Fibroblast of pulmonary artery (primary cell): ENCODE data around the gene SNCA.

Source experiments
- DNase-seq: peaks from one replicate; pipeline ENCODE4 v3.0.0-alpha.2; 2010; ENCODE audit warnings: low read depth
- H3K4me3 ChIP-seq: replicated peaks from 2 replicates; pipeline ENCODE4 v1.5.1; 2011; ENCODE audit warnings: low read depth, mild to moderate bottlenecking, control low read depth, low read length, moderate library complexity
- TF ChIP-seq, protein P1 (sequence below): IDR thresholded peaks from 2 replicates; pipeline ENCODE4 v1.5.1; 2011; ENCODE audit warnings: mild to moderate bottlenecking, control low read depth, low read length, inconsistent platforms; ENCODE audit errors: missing control alignments

Gene SNCA

DNA sequence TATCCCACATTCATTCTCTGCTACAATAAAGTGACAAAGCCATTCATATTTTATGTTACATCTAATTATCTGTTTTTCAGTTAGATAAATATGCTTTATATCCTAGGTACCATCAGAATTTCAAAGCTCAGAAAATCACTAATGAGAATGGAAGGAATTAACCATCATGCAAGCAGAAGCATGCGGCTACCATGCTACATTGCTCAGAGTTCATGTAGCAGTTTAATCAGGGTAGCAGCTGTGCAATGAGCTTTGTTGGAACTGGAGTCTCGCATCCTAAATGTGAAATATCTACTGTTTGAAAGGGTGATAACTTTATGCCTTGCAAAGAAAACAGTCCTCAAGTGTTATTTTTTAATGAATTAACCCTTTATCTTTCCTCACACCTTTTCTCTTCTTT lies 77.5 kb downstream of the SNCA start:
- no peak overlapping the region for H3K4me3 ChIP-seq
- TF ChIP-seq, protein P1, sequence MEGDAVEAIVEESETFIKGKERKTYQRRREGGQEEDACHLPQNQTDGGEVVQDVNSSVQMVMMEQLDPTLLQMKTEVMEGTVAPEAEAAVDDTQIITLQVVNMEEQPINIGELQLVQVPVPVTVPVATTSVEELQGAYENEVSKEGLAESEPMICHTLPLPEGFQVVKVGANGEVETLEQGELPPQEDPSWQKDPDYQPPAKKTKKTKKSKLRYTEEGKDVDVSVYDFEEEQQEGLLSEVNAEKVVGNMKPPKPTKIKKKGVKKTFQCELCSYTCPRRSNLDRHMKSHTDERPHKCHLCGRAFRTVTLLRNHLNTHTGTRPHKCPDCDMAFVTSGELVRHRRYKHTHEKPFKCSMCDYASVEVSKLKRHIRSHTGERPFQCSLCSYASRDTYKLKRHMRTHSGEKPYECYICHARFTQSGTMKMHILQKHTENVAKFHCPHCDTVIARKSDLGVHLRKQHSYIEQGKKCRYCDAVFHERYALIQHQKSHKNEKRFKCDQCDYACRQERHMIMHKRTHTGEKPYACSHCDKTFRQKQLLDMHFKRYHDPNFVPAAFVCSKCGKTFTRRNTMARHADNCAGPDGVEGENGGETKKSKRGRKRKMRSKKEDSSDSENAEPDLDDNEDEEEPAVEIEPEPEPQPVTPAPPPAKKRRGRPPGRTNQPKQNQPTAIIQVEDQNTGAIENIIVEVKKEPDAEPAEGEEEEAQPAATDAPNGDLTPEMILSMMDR: no peak
- DNase-seq: no peak

DNA sequence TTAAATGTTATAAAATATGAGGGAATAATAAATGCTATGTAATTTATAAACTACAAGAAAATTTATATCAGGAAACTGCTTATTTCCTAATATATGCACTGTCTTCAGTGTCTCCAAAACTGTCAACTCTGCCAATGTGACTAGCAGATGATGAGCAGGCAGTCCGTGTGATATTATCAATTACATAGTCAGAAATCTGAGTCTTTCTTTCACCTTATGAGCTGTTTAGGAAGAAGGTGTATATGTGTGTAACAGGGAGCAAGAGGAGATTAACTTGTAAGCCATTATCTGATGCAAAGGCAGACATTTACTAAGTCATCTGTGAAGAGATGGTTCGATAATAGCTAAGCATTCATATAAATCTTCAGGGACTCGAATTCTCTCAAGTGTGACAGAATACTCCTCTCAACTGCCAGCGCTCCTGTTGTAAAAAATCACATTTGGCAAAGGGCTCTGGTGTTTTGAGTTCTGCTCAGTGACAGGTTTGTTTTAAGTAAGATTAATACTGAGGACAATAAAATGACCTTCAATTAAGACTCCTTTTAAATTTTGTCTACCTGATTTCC lies 79.7 kb downstream of the SNCA start:
- no peak for DNase-seq
- H3K4me3 ChIP-seq: no peak overlapping the region
- TF ChIP-seq, protein P1: no peak

DNA sequence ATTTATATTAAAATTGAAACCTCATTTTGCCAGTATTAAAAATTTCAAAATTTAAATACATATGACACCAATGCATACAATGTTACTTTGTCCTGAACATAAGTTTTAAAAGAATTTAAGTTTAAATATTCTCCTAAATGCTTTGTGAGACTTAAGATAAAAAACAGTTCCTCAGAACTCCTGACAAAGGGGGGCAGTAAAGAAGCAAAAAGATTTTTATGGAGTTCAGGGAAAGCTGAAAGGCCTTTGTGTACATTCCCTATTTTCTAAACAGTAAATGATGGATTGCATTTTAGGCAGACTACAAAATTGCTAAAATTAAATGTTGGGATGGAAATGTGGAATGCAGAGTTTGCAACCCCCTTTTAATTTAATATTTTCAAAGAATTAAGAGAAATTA lies 81.7 kb downstream of the SNCA start:
- H3K4me3 ChIP-seq: no peak overlapping the region
- DNase-seq: peak; percentile 46
- TF ChIP-seq, protein P1: peak; percentile 33

DNA sequence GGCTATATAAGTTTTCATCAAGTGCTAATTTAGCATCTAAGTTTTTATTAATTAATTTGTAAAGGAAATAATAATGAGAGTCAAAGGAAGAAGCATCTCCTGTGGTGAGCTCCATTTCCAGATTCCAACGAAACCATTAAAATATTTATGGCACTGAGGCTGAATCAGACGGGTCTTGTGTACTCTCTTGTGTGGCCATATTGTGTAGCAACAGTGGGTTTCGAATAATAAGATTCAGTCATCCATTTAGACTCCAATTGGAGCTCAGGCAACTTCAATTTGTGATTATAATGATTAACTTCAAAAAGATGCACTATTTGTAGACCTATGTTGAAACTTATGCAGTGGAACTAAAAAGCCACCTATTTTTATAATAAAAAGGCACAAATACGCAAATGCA lies 82.4 kb downstream of the SNCA start:
- TF ChIP-seq, protein P1: no peak
- no peak overlapping the region for H3K4me3 ChIP-seq
- no peak for DNase-seq

DNA sequence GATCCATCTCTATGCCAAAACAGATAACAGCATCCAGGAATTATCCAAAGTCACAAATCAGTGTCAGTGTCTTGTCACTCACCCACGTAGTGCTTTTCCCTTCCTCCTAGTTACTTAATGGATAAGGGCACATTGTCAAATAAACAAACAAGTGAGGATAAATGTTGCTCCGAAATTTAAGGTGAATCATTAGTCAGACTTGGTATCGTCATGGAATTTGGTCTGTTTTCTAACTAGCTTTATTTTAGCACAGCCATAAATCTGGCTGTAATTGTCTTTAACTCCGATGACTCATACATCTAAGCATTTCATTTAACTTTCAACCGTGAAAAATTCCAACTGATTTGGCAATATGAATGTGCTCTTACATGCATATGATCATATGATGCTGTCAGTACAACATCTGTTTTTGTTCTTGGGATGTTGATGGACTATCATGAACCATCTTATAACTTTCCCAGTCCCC lies 83.3 kb downstream of the SNCA start:
- no peak overlapping the region for H3K4me3 ChIP-seq
- TF ChIP-seq, protein P1: no peak
- peak; percentile 99 for DNase-seq

DNA sequence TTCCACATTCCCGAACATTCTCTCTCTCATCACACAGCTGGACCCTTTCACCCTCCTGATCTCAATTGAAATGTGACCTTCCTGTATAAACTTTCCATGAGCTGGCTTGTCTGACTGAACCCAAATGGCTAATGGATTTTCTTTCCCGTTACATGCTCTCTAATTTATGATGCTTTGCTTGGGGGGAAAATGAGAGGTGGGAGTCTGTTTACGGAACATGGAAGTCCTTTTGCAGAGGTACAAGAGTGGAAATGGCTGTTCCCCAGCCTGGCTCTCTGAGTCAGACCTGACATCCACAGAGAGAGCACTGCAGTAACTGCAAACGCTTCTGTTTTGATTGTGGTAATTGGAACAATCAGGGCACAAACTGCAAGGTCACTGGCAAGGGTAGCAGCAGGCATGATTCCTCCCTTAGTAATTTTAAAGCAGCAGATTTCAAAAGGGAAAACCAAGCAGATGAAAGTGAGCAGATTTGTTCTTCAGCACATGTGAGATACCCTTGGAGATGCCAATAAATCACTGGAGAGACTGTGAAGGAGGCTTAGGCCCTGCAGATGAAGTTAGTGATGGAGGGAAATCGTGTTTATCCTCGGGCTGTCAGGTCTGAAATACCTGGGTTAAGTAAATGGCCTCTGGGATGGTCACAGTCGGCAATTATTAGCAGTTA lies 83.9 kb downstream of the SNCA start:
- peak; percentile 67 for DNase-seq
- TF ChIP-seq, protein P1: no peak
- H3K4me3 ChIP-seq: no peak overlapping the region

DNA sequence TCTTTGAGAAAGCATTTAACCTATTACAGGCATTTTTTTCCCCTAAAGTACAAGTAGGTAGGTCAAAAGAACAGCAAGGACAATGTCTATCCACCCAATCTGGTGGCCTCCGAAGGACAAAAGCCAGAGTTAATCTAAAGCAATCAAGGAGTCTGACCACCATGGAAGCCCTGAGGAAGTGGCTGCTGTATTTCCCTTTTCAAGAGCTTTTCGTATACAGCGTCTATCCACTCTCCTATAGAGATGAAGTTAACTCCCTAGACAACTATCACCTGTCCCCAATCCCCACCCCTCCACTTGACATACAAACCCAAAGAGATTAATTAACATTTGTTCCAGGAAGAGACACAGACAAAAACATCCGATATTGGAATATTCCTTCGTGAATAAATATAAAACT lies 85.5 kb downstream of the SNCA start:
- DNase-seq: no peak
- TF ChIP-seq, protein P1: no peak
- H3K4me3 ChIP-seq: no peak overlapping the region
